Kidney (tissue), 14 donors: ENCODE measurements around the gene UQCR11. TPM values are rescaled to one million over a fixed set of nuclear protein-coding genes. Genes with fewer than 3 reads are reported as not detected.

ENCODE experiments used
- DNase-seq, 5 donors: peaks; one replicate each; pipeline ENCODE4 v3.0.0-alpha.2; 2013 to 2020
- FAIRE-seq: peaks from 2 replicates; lab custom pipeline; 2012; peaks lifted over from hg19 to GRCh38; lab: Jason Lieb, UNC
- H3K27ac ChIP-seq, 2 donors: one replicate each; pipeline ENCODE4 v1.7.0; 2013; ENCODE audit warnings: low read depth in 2 of 2, low read length in 2 of 2, inconsistent platforms in 1 of 2
- H3K27me3 ChIP-seq: one replicate; pipeline ENCODE4 v1.7.1; 2013; ENCODE audit warnings: low read length, inconsistent platforms; ENCODE audit not compliant: control insufficient read depth, insufficient read depth
- H3K36me3 ChIP-seq, 3 donors: one replicate each; pipeline versions ENCODE4 v1.7.0 to v1.7.1; 2013; ENCODE audit warnings: low read length in 3 of 3, control low read depth in 1 of 3, inconsistent platforms in 1 of 3; ENCODE audit not compliant: insufficient read depth in 3 of 3, control insufficient read depth in 2 of 3
- H3K4me1 ChIP-seq, 3 donors: one replicate each; pipeline versions ENCODE4 v1.7.0 to v1.7.1; 2013; ENCODE audit warnings: low read length in 3 of 3, inconsistent platforms in 1 of 3, low read depth in 1 of 3; ENCODE audit not compliant: control insufficient read depth in 2 of 3, insufficient read depth in 2 of 3
- H3K4me3 ChIP-seq, 3 donors: one replicate each; pipeline versions ENCODE4 v1.7.0 to v1.8.1; 2013; ENCODE audit warnings: low read length in 3 of 3, control low read depth in 1 of 3, inconsistent platforms in 1 of 3
- H3K9ac ChIP-seq, 3 donors: one replicate each; pipeline versions ENCODE4 v1.7.0 to v1.7.1; 2013; ENCODE audit warnings: low read length in 3 of 3, control low read depth in 1 of 3, inconsistent platforms in 1 of 3
- H3K9me3 ChIP-seq, 3 donors: one replicate each; pipeline versions ENCODE4 v1.7.0 to v1.7.1; 2013; ENCODE audit warnings: low read length in 3 of 3, control low read depth in 1 of 3, inconsistent platforms in 1 of 3; ENCODE audit not compliant: control insufficient read depth in 2 of 3, insufficient read depth in 1 of 3
- CTCF ChIP-seq: IDR thresholded peaks from 3 replicates; pipeline ENCODE4 v1.5.1; 2012; ENCODE audit warnings: mild to moderate bottlenecking, moderate library complexity, borderline replicate concordance; ENCODE audit not compliant: insufficient read depth; ENCODE audit errors: extremely low read depth
- intact Hi-C: fragments of 100-400 bp; cut with DNase I; formaldehyde crosslinking; loops from one replicate; pipeline ENCODE4 v1.11.1; 2022
- polyA plus RNA-seq: library from polyadenylated mRNA; stranded (reverse); fragments of 350-450 nt; fragmentation: Illumina TruSeq; extraction: RNeasy Lipid Tissue Mini Kit (QIAGEN cat#74804); gene quantifications from one replicate; pipeline ENCODE4 v1.2.3, GENCODE V29; 2014; ENCODE audit warnings: low read depth, low replicate concordance; ENCODE audit not compliant: insufficient read depth
- total RNA-seq: library from RNA; stranded (reverse); fragmentation: NEBNext Ultra II Directional; extraction: Animal tissue kit (Norgen Biotek cat#: 25700); gene quantifications from one replicate; pipeline ENCODE4 v1.2.1, GENCODE V29; 2021
- donor health status: control.
- donor health status: control.
- donor health status: control.
- donor health status: control.
- donor health status: control.
- donor health status: DM: yes; HTN: yes; CAD: no.
- donor health status: Normal renal cell carcinoma (clear cell type).

UQCR11 gene
- total and polyA plus RNA-seq, 2 donors from 2014 or later: 200 to 777 TPM

GRCh38 chr19:1613146-1613545 is 7.9 kb upstream of the UQCR11 start:
- H3K36me3 ChIP-seq: peaks cover 3 to 7% (median 3%) of the 10 kb centered on the region in 3 donors
- H3K27ac ChIP-seq: no peak overlapping the region
- no peak for TF ChIP-seq CTCF
- H3K27me3 ChIP-seq: no peaks in the 10 kb centered on the region
- no peaks in the 10 kb centered on the region for H3K9me3 ChIP-seq
- no peaks in the 10 kb centered on the region for H3K4me1 ChIP-seq
- H3K4me3 ChIP-seq: no peak overlapping the region
- H3K9ac ChIP-seq: no peak overlapping the region
- DNase-seq (no peak), FAIRE-seq (no peak)
- intact Hi-C loops: no loop called here

- Histone ChIP-seq H3K9me3 (no peaks in the 10 kb centered on the region), H3K4me3 (no peak overlapping the region), H3K9ac (no peak overlapping the region), H3K36me3 (peaks cover 3 to 7% (median 3%) of the 10 kb centered on the region in 3 donors), H3K27me3 (no peaks in the 10 kb centered on the region), H3K27ac (no peak overlapping the region), H3K4me1 (no peaks in the 10 kb centered on the region)
- no peak for TF ChIP-seq CTCF
- intact Hi-C loops: no loop called here
- FAIRE-seq: no peak
- no peak for DNase-seq
These were observed 7.1 kb upstream of the UQCR11 start for GRCh38 chr19:1612114-1613086.

DNA sequence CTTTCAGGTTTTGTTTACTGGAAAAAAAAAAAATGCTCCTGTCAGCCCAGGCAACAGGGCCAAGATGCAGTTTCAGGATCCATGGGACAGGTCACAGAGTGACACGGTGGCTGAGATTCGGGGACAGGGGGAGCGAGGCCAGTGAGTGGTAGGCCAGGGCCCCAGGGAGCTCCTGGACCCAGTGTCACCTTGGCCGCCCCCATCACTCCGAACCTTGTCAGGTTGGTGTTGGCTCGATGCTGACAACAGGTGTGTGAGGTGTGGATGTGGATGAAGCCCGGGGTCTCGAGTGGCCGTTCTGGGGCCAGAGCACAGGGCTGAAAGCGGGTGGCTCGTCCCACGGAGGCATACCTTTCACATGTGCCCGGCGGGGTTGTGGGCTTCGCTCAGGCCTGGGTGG is 6.1 kb upstream of the UQCR11 start:
- intact Hi-C loops: no loop called here
- Histone ChIP-seq H3K27me3 (no peaks in the 10 kb centered on the region), H3K36me3 (peaks cover 3 to 7% (median 3%) of the 10 kb centered on the region in 3 donors), H3K9me3 (no peaks in the 10 kb centered on the region), H3K4me1 (peaks cover 0 to under 1% (median 0%) of the 10 kb centered on the region in 3 donors), H3K4me3 (no peak overlapping the region), H3K27ac (no peak overlapping the region), H3K9ac (no peak overlapping the region)
- no peak for TF ChIP-seq CTCF
- DNase-seq (no peak), FAIRE-seq (no peak)
